Body of pancreas (tissue), 4 donors: ENCODE results near the gene UMPS.

Experiments
- CTCF ChIP-seq, 7 experiments: fragments of 450-650 bp in 4 of 7; fragments of 200-600 bp in 3 of 7; sonication (generic) in 3 of 7; IDR thresholded peaks; one replicate each; pipeline ENCODE4 v1.5.1; 2016 to 2019; ENCODE audit warnings: antibody characterized with exemption in 7 of 7
- POLR2A ChIP-seq, 3 donors: fragments of 450-650 bp; IDR thresholded peaks; one replicate each; pipeline ENCODE4 v1.6.1; 2016; ENCODE audit warnings: antibody characterized with exemption in 3 of 3, mild to moderate bottlenecking in 2 of 3

DNA sequence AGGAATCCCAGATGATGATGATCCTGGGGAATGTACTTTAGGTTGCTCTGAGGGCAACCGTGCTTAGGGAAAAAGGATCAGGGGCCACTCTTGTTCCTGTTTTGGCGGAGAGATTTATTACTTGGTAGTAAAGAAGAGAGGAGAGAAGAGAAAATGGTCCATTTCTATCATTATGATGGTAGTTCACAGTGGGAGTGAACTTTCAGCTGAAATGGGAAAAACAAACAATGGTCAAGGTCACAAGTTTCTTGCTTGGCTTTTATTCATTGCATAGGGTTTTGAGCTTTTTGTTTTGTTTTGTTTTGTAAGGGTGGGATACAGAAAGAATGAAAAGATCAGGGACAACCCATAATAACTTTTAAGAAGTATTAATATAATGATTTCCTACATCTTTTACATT is 7.7 kb upstream of the UMPS start:
- no peak for TF ChIP-seq POLR2A (IDR thresholded peaks at IDR 0.05)
- TF ChIP-seq CTCF (IDR thresholded peaks at IDR 0.05) = no peak
